Panc1 (cell line): ENCODE measurements around the gene DHRS13.

Source experiments
- TCF7L2 ChIP-seq: IDR thresholded peaks from 2 replicates; pipeline ENCODE4 v1.6.1; 2011; ENCODE audit warnings: mild to moderate bottlenecking, low read depth, low read length, inconsistent platforms
- TF ChIP-seq, protein P1 (sequence below), 2 experiments: IDR thresholded peaks; 2 replicates each; pipeline ENCODE4 v1.6.1; 2011 to 2012; ENCODE audit warnings: low read depth in 2 of 2, control low read depth in 1 of 2, low read length in 1 of 2, mild to moderate bottlenecking in 1 of 2, moderate library complexity in 1 of 2; ENCODE audit not compliant: insufficient read depth in 1 of 2
- TF ChIP-seq, protein P2 (sequence below): fragments of 450-650 bp; IDR thresholded peaks from 2 replicates; pipeline ENCODE4 v1.5.1; 2017; ENCODE audit warnings: mild to moderate bottlenecking

DNA sequence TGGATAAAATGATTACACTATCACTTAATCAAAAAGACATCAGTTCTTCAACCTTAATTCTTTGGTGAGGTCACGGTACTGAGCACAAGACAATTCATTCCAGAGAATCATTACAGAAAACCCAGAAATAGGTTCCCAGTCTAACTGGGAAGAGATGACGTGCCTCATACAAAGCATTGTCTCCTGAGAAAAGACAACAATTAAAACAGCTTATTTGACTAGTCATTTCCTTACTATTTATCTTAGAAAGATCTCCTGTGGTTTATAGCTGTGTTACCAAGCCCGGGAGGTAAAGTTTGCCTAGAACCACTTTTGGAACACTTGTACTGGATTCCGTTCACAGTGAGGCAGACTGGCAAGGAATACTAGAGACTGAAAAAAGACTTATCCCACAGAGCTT, 43.4 kb upstream of the DHRS13 start:
- TF ChIP-seq, protein P1, sequence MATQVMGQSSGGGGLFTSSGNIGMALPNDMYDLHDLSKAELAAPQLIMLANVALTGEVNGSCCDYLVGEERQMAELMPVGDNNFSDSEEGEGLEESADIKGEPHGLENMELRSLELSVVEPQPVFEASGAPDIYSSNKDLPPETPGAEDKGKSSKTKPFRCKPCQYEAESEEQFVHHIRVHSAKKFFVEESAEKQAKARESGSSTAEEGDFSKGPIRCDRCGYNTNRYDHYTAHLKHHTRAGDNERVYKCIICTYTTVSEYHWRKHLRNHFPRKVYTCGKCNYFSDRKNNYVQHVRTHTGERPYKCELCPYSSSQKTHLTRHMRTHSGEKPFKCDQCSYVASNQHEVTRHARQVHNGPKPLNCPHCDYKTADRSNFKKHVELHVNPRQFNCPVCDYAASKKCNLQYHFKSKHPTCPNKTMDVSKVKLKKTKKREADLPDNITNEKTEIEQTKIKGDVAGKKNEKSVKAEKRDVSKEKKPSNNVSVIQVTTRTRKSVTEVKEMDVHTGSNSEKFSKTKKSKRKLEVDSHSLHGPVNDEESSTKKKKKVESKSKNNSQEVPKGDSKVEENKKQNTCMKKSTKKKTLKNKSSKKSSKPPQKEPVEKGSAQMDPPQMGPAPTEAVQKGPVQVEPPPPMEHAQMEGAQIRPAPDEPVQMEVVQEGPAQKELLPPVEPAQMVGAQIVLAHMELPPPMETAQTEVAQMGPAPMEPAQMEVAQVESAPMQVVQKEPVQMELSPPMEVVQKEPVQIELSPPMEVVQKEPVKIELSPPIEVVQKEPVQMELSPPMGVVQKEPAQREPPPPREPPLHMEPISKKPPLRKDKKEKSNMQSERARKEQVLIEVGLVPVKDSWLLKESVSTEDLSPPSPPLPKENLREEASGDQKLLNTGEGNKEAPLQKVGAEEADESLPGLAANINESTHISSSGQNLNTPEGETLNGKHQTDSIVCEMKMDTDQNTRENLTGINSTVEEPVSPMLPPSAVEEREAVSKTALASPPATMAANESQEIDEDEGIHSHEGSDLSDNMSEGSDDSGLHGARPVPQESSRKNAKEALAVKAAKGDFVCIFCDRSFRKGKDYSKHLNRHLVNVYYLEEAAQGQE (IDR thresholded peaks at IDR 0.05; ENCODE audit: insufficient read depth in 1 of 2, low read depth in 2 of 2, low read length in 1 of 2), result no peak
- TF ChIP-seq, protein P2, sequence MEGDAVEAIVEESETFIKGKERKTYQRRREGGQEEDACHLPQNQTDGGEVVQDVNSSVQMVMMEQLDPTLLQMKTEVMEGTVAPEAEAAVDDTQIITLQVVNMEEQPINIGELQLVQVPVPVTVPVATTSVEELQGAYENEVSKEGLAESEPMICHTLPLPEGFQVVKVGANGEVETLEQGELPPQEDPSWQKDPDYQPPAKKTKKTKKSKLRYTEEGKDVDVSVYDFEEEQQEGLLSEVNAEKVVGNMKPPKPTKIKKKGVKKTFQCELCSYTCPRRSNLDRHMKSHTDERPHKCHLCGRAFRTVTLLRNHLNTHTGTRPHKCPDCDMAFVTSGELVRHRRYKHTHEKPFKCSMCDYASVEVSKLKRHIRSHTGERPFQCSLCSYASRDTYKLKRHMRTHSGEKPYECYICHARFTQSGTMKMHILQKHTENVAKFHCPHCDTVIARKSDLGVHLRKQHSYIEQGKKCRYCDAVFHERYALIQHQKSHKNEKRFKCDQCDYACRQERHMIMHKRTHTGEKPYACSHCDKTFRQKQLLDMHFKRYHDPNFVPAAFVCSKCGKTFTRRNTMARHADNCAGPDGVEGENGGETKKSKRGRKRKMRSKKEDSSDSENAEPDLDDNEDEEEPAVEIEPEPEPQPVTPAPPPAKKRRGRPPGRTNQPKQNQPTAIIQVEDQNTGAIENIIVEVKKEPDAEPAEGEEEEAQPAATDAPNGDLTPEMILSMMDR, result no peak
- TF ChIP-seq TCF7L2, result no peak
